Right renal pelvis (tissue), 4 donors: ENCODE results near the gene EXT2. TPM values are rescaled to one million over a fixed set of nuclear protein-coding genes. Genes with fewer than 3 reads are reported as not detected.

Source experiments
- DNase-seq, 4 donors: peaks; one replicate each; pipeline ENCODE4 v3.0.0-alpha.2; 2013; ENCODE audit warnings: low read depth in 4 of 4, low spot score in 3 of 4, missing footprints in 1 of 4
- polyA plus RNA-seq, 4 donors: library from polyadenylated mRNA; unstranded; fragments of 120-200 nt; gene quantifications; one replicate each; pipeline ENCODE4 v1.2.1, GENCODE V29; 2013; ENCODE audit not compliant: insufficient read length in 4 of 4

EXT2 gene
- polyA plus RNA-seq, 4 donors, result 71.2 to 78.2 (median 74.4) TPM

GRCh38 chr11:44192462-44193100 is 97.1 kb downstream of the EXT2 start:
- DNase-seq, result no peak

GRCh38 chr11:44193856-44194255 is 98.4 kb downstream of the EXT2 start:
- no peak for DNase-seq

- no peak for DNase-seq
Observed at GRCh38 chr11:44198146-44198724, 102.8 kb downstream of the EXT2 start.

- DNase-seq, result no peak
Observed at GRCh38 chr11:44199298-44199697, 103.8 kb downstream of the EXT2 start.

GRCh38 chr11:44199816-44200215 is 104.3 kb downstream of the EXT2 start:
- no peak for DNase-seq

GRCh38 chr11:44203270-44204043 is 108.0 kb downstream of the EXT2 start:
- DNase-seq, result no peak

- no peak for DNase-seq
Observed at GRCh38 chr11:44205352-44205751, 109.9 kb downstream of the EXT2 start.

- no peak for DNase-seq
Observed at GRCh38 chr11:44205836-44206235, 110.4 kb downstream of the EXT2 start.

GRCh38 chr11:44207292-44207691 is 111.8 kb downstream of the EXT2 start:
- no peak for DNase-seq

- DNase-seq, result no peak
Observed at GRCh38 chr11:44208976-44209603, 113.6 kb downstream of the EXT2 start.

- DNase-seq, result no peak
Observed at GRCh38 chr11:44212128-44212527, 116.7 kb downstream of the EXT2 start.

GRCh38 chr11:44213148-44213547 is 117.7 kb downstream of the EXT2 start:
- no peak for DNase-seq

GRCh38 chr11:44217432-44217831 is 122.0 kb downstream of the EXT2 start:
- DNase-seq, result no peak

- no peak for DNase-seq
Observed at GRCh38 chr11:44219830-44220796, 124.6 kb downstream of the EXT2 start.

- DNase-seq, result no peak
Observed at GRCh38 chr11:44221456-44221855, 126.0 kb downstream of the EXT2 start.

GRCh38 chr11:44221992-44222391 is 126.5 kb downstream of the EXT2 start:
- no peak for DNase-seq

GRCh38 chr11:44223238-44223637 is 127.8 kb downstream of the EXT2 start:
- no peak for DNase-seq

- DNase-seq, result no peak
Observed at GRCh38 chr11:44224867-44225501, 129.5 kb downstream of the EXT2 start.

GRCh38 chr11:44226490-44226889 is 131.0 kb downstream of the EXT2 start:
- no peak for DNase-seq

GRCh38 chr11:44226945-44227344 is 131.5 kb downstream of the EXT2 start:
- no peak for DNase-seq
